Effector memory CD4-positive, alpha-beta T cell (primary cell): Measurements from ENCODE around the gene PTPN13.

ENCODE experiments used
- DNase-seq, 3 donors: peaks; one replicate each; pipeline ENCODE4 v3.0.0-alpha.2; 2020
- H3K27ac ChIP-seq: 2 replicates; pipeline ENCODE4 v1.7.0; 2013; ENCODE audit warnings: mild to moderate bottlenecking, low read length, moderate library complexity; ENCODE audit not compliant: insufficient read depth, poor library complexity, severe bottlenecking
- H3K27me3 ChIP-seq: replicated peaks from 2 replicates; pipeline ENCODE4 v1.7.0; 2013; ENCODE audit warnings: mild to moderate bottlenecking, low read length; ENCODE audit not compliant: insufficient read depth, control insufficient read depth, poor library complexity, severe bottlenecking
- H3K36me3 ChIP-seq: 2 replicates; pipeline ENCODE4 v1.7.0; 2013; ENCODE audit warnings: mild to moderate bottlenecking, low read length, moderate library complexity; ENCODE audit not compliant: control insufficient read depth, insufficient read depth
- H3K4me1 ChIP-seq: 2 replicates; pipeline ENCODE4 v1.7.0; 2013; ENCODE audit warnings: low read length, mild to moderate bottlenecking; ENCODE audit not compliant: control insufficient read depth, insufficient read depth, poor library complexity, severe bottlenecking
- H3K4me3 ChIP-seq: 2 replicates; pipeline ENCODE4 v1.7.0; 2013; ENCODE audit warnings: low read length, low read depth, mild to moderate bottlenecking; ENCODE audit not compliant: insufficient read depth, poor library complexity, severe bottlenecking
- H3K9me3 ChIP-seq: 2 replicates; pipeline ENCODE4 v1.7.0; 2013; ENCODE audit warnings: mild to moderate bottlenecking, low read length, moderate library complexity; ENCODE audit not compliant: control insufficient read depth

Gene PTPN13

GRCh38 chr4:86819561-86819960 is 225.4 kb downstream of the PTPN13 start:
- no peak for DNase-seq
- H3K27ac ChIP-seq: no peak overlapping the region

GRCh38 chr4:86821151-86821550 is 227.0 kb downstream of the PTPN13 start:
- no peak overlapping the region for H3K27ac ChIP-seq
- no peaks in the 10 kb centered on the region for H3K9me3 ChIP-seq
- no peaks in the 10 kb centered on the region for H3K4me1 ChIP-seq
- no peak overlapping the region for H3K4me3 ChIP-seq
- no peak for DNase-seq
- H3K36me3 ChIP-seq: no peaks in the 10 kb centered on the region
- no peaks in the 10 kb centered on the region for H3K27me3 ChIP-seq

More at GRCh38 chr4:86819561-86819960, 225.4 kb downstream of the PTPN13 start:
- Histone ChIP-seq H3K4me3 (no peak overlapping the region), H3K4me1 (no peaks in the 10 kb centered on the region), H3K9me3 (no peaks in the 10 kb centered on the region), H3K27me3 (no peaks in the 10 kb centered on the region), H3K36me3 (no peaks in the 10 kb centered on the region)

GRCh38 chr4:86822136-86822535 is 228.0 kb downstream of the PTPN13 start:
- no peak for DNase-seq
- Histone ChIP-seq H3K4me3 (no peak overlapping the region), H3K27ac (no peak overlapping the region), H3K4me1 (no peaks in the 10 kb centered on the region), H3K9me3 (no peaks in the 10 kb centered on the region), H3K27me3 (no peaks in the 10 kb centered on the region), H3K36me3 (no peaks in the 10 kb centered on the region)

GRCh38 chr4:86825511-86825910 is 231.4 kb downstream of the PTPN13 start:
- Histone ChIP-seq H3K27me3 (no peaks in the 10 kb centered on the region), H3K4me1 (no peaks in the 10 kb centered on the region), H3K36me3 (no peaks in the 10 kb centered on the region), H3K27ac (no peak overlapping the region), H3K9me3 (no peaks in the 10 kb centered on the region), H3K4me3 (no peak overlapping the region)
- DNase-seq: no peak

GRCh38 chr4:86831262-86832130 is 237.4 kb downstream of the PTPN13 start:
- Histone ChIP-seq H3K36me3 (no peaks in the 10 kb centered on the region), H3K4me3 (no peak overlapping the region), H3K27ac (no peak overlapping the region), H3K4me1 (no peaks in the 10 kb centered on the region), H3K9me3 (no peaks in the 10 kb centered on the region), H3K27me3 (no peaks in the 10 kb centered on the region)
- DNase-seq: no peak

- Histone ChIP-seq H3K27me3 (no peaks in the 10 kb centered on the region), H3K4me3 (no peak overlapping the region), H3K4me1 (no peaks in the 10 kb centered on the region), H3K27ac (no peak overlapping the region), H3K36me3 (no peaks in the 10 kb centered on the region), H3K9me3 (no peaks in the 10 kb centered on the region)
- no peak for DNase-seq
Observed at GRCh38 chr4:86833615-86834014, 239.5 kb downstream of the PTPN13 start.

GRCh38 chr4:86834901-86835300 is 240.8 kb downstream of the PTPN13 start:
- no peaks in the 10 kb centered on the region for H3K36me3 ChIP-seq

GRCh38 chr4:86835677-86836076 is 241.6 kb downstream of the PTPN13 start:
- no peak overlapping the region for H3K4me3 ChIP-seq
- H3K36me3 ChIP-seq: no peaks in the 10 kb centered on the region
- H3K27me3 ChIP-seq: no peaks in the 10 kb centered on the region
- no peak overlapping the region for H3K27ac ChIP-seq
- H3K4me1 ChIP-seq: no peaks in the 10 kb centered on the region
- H3K9me3 ChIP-seq: no peaks in the 10 kb centered on the region
- DNase-seq: no peak

More at GRCh38 chr4:86834901-86835300, 240.8 kb downstream of the PTPN13 start:
- no peak for DNase-seq
- H3K4me3 ChIP-seq: no peak overlapping the region
- no peaks in the 10 kb centered on the region for H3K27me3 ChIP-seq
- no peaks in the 10 kb centered on the region for H3K9me3 ChIP-seq
- H3K4me1 ChIP-seq: no peaks in the 10 kb centered on the region
- H3K27ac ChIP-seq: no peak overlapping the region

- Histone ChIP-seq H3K27ac (no peak overlapping the region), H3K27me3 (no peaks in the 10 kb centered on the region), H3K36me3 (no peaks in the 10 kb centered on the region), H3K4me3 (no peak overlapping the region), H3K4me1 (no peaks in the 10 kb centered on the region), H3K9me3 (no peaks in the 10 kb centered on the region)
- no peak for DNase-seq
Observed at GRCh38 chr4:86837691-86838503, 243.8 kb downstream of the PTPN13 start.

GRCh38 chr4:86840858-86841257 is 246.7 kb downstream of the PTPN13 start:
- Histone ChIP-seq H3K4me1 (no peaks in the 10 kb centered on the region), H3K27me3 (no peaks in the 10 kb centered on the region), H3K36me3 (no peaks in the 10 kb centered on the region), H3K27ac (no peak overlapping the region), H3K4me3 (no peak overlapping the region), H3K9me3 (no peaks in the 10 kb centered on the region)
- DNase-seq: no peak
